ENCODE data around the gene IFNE.
"Not testable (repeated sequence)": the region's sequence is repeated elsewhere in the genome, so short reads cannot be mapped to it uniquely, and the experiment has no call there.

Gene IFNE

DNA sequence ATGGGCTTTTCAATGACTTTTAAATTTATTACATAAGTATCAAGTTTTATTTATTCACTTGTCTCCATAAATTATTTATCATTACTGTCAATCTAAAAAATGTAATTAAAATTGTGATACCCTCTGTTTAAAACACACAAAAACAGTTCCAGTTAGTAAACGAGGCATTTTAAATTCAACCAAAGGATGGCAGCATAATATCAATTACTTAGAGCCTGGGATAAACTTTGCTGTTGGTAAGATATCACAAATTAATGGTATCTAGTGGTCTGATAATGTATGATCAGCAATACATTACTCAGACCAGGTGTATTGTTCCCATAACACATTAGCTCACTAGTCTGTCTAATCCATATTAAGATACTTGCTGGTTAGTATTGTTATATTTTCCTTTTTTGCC, 9.6 kb upstream of the IFNE start:
- DNase-seq (ENCODE audit: low read depth): no peak

DNA sequence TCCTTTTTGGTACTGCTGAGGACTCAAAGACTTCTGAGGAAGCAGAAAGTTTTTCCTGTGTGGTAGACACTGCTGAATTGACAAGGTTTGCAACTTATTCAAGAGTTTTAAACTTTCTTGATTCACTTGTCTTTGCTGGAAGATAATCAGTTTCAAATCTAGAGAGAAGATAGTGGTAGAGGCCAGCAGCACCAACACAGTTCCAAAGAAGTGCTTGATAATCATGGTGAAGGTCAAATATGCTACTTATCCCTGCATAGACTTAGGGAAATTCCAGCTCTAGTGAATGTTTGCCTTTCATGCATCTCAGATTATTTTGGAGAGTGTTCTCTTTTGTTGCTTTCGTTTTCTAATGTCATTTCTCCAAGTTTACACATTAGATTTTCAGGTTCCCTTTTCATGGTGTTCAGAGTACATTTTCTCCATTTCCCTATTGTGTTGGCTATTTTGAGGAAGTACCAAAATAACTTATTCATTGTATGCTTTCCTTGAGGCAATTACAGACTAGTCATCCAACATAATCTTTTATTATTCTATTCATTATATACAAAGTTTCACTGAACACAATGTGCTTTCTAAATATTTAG, 550 bp downstream of the IFNE start:
- DNase-seq (ENCODE audit: low read depth): no peak

DNA sequence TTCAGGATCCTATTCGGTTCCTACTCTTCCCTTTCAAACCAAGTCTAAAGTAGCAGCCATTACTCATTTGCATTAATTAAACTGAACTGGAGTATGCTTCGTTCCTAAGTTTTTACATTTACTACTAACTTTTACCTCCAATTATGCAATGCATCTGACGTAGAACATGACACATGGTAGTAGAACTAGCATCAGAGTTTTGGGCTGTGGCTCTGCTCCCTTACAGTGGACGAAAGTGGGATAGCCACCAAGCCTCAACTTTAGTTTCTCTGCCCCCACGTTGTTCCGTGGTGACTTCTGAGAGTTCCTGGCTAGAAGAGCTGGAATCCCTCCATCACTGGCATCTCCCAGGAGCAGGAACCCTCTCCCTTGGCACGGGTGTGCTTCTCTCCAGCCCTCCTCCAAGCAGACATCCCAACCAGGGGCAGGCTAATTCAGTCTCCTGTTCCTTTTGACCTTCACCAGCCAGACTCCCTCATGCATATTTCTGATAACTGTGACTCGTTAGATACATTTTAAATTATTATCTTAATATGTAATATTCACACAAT, 2.9 kb downstream of the IFNE start:
- no peak for DNase-seq (ENCODE audit: low read depth)

DNA sequence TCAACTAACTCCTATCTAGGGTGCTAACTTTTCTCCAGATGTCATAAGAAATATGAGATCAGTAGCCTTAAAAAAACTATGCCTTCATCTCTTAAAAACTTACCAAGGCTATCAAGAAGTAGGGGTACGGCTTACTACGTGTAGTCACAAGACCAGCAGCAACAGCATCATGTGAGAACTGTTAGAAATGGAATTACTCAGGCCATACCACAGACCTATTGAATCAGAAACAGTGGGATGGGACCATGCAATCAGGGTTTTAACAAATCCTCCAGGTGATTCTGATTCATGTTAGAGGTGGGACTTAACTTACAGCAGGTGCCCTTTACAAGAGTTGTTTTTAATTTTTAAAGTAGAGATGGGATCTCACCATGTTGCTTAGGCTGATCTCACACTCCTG, 4.6 kb downstream of the IFNE start:
- no peak for DNase-seq (ENCODE audit: low read depth)

DNA sequence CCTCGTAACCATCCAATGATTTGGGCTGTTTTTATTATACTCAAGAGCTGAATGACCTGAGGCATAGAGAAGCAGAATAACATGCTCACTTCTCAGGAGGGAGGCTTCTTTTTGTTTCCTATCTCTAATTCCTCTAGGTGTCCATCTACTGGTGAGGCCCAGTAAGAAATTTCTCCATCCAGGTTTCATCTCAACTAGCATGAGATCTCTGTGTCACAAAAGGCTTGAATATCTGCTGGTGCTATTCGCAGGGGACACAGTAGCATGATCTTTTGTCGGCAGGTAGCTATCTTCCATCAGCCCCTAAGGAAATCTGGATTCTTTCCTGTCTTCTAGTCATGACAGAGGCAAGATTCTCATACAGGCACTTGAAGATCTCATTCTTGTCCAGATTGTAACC, 8.9 kb downstream of the IFNE start:
- no peak for DNase-seq (ENCODE audit: low read depth)

DNA sequence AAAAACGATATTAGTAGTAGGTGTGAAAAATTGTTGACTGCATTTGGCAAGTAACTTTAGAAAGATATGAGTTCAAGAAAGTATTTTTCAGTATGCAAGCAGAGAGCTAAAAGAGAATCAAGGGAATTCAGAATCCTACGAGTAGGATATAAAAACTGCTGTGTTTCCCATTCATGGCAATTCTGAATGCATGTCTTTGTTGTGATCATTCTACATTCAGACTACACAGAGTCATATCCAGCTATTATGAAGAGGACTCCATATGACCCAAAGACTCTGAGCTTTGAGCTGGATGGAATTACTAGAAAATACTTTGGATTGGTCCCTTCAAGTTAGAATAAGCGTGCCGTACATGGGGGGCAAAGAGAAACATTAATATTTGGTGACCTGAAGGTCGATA, 12.0 kb downstream of the IFNE start:
- DNase-seq (ENCODE audit: low read depth): no peak

DNA sequence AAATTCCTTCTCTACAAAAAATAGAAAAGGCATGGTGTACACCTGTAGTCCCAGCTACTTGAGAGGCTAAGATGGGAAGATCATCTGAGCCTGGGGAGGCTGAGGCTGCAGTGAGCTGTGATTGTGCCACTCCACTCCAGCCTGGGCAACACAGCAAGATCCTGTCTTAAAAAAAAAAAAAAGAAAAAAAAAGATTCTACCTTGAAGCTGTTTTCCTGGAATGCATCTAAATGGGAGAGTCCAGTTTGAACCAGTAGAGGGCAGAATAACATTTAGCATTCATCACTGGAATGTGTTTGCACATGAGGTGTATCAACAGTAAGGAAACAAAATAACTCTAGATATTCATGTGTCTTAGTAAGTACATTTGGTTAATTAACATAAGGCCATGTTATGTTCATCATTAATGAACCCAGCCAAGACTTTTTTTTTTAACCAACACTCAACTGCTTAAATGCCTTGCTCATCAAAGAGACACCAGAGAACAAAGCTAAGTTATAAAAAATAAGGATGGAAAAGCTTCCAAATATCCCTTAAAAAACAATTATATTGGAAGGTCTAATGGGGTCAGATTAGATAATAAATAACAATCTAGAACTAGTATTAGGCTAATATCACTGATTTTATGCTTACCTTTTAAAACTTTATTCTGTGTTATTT, 16.1 kb downstream of the IFNE start:
- peak; percentile 57 for DNase-seq (ENCODE audit: low read depth)

DNA sequence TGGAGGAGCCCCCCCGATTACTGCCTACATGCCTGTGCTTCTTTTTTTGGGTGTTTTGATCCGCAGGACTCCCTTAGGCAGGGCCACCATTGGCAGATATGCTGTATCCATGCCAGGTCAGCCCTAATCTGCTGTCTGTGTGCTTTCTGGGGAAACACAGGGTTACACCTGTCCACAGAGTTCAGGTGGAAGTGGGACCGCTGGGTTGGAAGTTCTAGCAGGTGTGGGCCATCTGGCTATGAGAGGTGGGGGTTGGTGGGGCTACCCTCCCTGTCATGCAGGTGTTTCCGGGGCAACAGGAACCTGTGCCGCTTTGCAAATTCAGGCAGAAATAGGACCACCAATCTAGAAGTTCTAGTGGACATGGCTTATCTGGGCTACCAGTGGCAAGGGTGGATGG, 17.0 kb downstream of the IFNE start:
- DNase-seq (ENCODE audit: low read depth): no peak

DNA sequence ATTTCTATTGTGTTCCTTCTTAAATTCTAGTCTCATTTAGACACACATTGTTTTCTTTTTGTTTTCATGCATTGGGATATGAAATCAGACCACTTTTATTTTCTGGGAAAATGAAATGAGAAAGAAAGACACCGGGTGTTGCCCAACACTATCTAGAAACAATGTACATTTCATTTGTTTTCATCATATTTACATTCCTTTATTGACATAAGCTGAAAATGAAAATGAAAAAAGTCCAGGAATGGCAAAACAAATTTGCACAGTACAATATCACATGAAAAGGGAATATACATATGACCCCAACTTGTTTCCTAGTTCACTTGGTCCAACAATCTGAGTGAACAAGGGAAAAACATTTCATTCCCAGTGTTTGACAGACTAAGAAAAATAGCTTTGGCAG, 20.7 kb downstream of the IFNE start:
- no peak for DNase-seq (ENCODE audit: low read depth)

DNA sequence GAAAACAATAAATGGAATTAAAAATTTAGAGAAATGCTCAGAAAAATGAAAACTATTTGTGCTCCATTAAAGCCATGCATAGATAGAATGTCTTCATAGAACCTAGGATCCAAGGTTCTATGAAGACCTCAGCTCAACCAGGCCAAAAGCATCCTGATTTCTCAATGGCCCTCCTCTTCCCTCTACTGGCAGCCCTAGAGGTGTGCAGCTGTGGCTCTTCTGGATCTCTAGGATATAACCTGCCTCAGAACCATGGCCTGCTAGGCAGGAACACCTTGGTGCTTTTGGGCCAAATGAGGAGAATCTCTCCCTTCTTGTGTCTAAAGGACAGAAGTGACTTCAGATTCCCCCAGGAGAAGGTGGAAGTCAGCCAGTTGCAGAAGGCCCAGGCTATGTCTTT, 26.8 kb downstream of the IFNE start:
- DNase-seq (ENCODE audit: low read depth): peak; percentile 18

DNA sequence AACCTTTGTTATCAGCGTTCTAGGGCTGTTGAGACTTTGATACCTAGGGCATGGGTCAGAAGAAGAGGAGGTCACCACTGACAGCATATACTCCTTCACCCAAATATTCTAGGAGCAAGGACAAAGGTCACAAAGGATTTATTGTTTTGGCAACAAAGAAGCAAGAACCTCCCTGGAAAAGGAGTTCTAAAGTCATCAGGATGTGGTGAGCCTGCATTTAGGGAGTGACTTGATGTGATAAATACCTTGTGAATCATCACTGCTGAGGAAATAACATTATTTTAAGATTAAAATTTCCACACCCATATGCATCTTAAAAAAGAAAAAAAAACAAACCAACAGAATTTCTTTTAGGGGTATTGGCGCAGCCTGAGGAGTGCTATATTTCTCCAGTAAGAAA, 28.0 kb downstream of the IFNE start:
- no peak for DNase-seq (ENCODE audit: low read depth)

DNA sequence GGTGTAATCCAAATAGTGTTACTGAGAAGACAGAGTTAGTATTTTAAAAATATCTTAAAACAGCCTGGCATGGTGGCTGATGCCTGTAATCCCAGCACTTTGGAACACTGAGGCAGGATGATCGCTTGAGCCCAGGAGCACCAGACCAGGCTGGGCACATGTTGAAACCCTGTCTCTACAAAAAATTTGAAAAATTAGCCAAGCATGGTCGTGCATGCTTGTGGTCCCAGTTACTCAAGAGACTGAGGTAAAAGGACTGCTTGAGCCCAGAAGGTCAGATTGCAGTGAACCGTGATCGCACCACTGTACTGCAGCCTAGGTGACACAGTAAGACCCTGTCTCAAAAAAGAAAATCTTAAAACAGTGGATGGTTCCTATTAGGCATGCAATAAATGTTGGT, 29.4 kb downstream of the IFNE start:
- DNase-seq (ENCODE audit: low read depth): no peak

DNA sequence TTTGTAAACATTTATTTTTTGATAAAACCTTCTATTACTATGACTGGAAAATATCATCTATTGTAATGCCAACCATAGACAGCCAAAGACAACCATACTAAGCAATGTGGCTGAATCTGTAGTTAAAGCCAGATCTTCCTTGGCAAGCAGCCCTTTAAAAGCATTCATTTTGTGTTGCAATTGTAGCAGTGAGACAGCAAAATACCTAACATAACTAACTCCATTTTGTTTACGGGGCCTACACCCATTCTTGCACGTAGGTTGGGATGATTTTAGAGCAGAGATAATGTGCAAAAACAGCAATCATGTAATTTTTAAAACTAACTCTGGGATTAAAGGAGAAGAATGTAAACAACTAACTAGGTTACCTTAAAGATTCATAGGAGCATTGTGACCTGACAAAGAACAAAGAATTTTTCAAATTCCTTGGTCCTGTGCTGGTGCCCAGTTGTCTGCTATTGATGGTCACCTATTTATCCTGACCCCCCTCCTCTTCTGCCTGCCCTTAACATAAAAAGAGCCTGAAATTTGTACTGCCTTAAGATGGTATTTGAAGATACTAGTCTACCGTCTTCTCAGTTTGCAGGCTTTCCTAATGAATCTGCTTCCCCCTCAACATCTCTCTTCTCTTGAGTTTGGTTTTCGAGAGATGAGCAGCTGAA, 31.2 kb downstream of the IFNE start:
- DNase-seq (ENCODE audit: low read depth): peak; percentile 61

DNA sequence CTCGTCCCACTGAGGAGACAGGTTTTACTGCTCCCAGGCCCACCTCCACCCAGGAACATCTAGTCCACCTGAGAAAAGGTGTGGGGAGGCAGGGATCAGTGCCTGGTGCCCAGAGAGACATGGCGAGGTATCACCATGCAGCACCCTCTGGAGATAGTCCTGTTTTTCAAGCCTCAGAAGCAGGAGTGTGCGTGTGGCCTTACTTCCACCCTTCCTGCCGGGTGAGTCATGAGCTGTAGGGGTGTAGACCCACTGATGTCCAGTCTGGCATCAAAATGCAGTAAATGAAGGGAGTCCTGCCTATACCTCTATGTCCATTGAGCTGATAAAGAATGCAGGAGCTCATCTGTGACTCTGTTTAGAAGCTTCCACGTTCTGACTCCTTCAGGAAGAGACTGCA, 32.8 kb downstream of the IFNE start:
- DNase-seq (ENCODE audit: low read depth): not testable (repeated sequence)

DNA sequence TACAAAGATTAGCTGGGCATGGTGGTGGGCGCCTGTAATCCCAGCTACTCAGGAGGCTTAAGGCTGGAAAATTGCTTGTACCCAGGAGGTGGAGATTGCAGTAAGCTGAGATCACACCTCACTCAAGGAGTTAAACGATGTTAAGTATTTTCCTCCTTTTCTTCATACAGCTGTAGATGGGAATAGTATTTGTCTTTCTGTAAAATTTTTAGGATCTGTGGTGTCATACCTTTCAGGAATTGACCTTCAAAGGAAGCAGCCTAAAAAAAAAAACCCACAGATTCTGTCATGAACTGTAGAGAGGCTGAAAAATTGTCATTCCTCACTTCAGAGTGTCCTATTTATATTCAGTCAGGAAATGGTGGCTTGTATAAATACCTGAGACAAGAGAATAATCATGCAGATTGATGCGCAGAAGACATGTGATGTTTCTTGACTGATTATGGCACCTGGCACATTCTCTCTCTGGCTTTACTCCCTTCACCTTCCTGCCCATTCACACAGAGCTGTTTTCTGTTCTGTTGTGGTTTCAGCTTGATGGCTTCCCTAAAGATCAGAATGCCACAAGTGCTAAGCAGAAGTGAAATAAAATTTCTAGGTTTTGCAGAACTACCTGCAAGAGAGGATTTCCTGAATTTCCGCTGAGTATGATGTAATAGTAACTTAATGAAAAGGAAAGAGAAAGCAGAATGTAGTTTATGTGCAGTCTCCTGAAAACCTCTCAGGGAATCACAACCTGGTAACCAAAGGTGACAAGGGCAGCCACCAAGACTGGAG, 38.1 kb downstream of the IFNE start:
- no peak for DNase-seq (ENCODE audit: low read depth)

DNA sequence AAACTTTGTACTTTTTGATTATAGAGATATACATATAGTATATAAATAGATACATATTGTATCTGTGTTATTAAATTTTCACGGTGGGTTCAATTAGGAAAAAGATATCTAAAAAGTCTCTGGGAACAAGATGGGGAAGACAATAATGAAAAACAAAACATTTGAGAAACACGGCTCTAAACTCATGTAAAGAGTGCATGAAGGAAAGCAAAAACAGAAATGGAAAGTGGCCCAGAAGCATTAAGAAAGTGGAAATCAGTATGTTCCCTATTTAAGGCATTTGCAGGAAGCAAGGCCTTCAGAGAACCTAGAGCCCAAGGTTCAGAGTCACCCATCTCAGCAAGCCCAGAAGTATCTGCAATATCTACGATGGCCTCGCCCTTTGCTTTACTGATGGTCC, 42.0 kb downstream of the IFNE start, which contains the start of gene IFNA1:
Gene IFNA1, plus strand, starts transcription at position 301 of the 400 bp plus-strand sequence. Its CDS starts 69 bp downstream, at position 370.
- DNase-seq (ENCODE audit: low read depth): no peak

DNA sequence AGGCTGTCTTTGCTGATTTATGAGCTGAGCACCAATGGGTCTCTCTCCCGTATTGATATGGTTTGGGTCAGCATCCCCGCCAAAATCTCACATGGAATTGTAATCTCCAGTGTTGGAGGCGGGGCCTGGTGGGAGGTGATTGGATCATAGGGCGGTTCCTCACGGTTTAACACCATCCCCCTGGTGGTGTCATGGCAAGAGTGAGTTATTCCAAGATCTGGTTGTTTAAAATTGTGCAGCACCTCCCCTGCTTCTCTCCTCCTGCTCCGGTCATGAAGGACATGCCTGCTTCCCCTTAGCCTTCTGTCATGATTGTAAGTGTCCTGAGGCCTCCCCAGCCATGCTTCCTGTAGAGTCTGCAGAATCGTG, 47.1 kb downstream of the IFNE start:
- not testable (repeated sequence) for DNase-seq (ENCODE audit: low read depth)

DNA sequence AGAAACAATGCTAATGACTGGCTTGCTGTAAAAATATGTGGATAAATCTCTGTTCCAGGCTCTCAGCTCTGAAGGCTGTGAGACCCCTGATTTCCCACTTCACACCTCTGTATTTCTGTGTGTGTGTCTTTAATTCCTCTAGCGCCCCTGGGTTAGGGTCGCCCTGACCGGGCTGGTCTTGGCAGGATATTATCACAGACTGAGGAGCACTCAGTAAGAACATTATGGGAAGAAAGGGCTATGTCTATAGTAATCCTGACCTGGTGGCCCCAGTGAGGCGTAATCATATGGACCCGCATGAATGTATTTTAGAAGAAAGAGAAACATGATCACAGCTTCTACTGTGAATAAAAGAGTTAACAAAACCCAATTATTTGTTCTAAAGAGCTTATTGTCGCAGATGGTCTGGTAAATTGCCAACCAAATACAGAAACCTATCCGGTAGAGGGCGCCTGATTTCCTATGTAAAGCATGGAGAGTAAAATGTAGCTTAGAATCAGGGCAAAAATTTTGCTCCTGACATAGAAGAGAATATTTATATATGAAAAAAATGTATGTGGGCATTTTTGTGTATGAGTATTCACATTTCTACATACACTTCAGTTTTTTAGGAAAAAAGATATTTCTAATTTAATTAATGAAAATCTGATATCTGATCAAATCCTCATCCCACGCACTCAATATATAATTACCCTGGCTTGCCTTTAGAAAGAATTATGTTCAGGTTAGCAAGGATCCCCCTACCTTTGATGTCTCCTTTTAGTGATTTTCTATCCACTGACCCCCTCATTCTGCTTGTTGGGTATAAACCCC, 47.7 kb downstream of the IFNE start:
- peak; percentile 65 for DNase-seq (ENCODE audit: low read depth)

DNA sequence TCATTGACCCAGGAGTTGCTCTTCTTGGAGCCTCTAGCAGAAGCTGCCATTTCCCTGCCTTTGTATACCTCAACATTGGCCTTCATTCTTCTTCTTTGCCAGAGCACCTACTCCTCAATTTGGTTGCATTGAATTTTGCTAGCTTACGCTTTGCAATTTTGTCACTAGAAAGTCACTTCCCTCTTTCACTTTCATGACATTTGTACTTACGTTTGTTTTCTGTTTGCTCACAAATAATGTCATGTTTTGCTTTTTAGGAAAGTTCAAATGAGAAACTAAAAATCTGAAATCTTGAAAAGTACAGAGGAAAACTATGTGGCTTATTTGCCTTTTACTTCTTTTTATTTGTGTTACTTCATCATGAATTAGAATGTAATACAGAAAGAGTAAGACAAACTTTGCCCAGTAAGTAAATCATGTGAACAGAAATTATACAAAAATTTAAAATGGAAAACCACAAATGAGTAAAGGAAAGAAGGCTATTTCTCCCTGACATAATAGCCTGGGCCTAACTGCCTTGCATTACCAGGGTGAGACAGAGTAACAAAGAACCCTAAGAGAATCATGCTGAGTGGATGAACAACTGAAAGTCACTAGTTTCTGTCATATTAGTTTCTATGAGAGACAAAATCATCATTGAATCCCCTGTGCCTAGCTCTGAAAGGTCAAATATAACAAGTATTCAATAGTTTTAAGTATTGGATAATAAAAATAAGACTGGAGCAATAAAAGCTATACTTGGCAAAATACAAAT, 49.3 kb downstream of the IFNE start:
- DNase-seq (ENCODE audit: low read depth): no peak
